Limb (tissue), 2 donors: ENCODE data around the gene RRH.

ENCODE experiments used
- DNase-seq, 2 donors: peaks; one replicate each; pipeline ENCODE4 v3.0.0-alpha.2; 2016; ENCODE audit errors: extremely low spot score in 2 of 2

RRH gene

GRCh38 chr4:109887071-109887470 is 59.3 kb downstream of the RRH start:
- no peak for DNase-seq

- no peak for DNase-seq
These were observed 62.3 kb downstream of the RRH start for GRCh38 chr4:109890076-109890475.
